ENCODE measurements around the gene DRC1.
A peak's percentile ranks its signal among the peaks of the same experiment; 100 is the strongest.
"Not testable (repeated sequence)": the region's sequence is repeated elsewhere in the genome, so short reads cannot be mapped to it uniquely, and the experiment has no call there.

The DRC1 gene

GRCh38 chr2:26401739-26402541, at the start of gene DRC1:
DRC1 (plus strand) TSS chr2:26401920; CDS start chr2:26401990, 70 bp downstream.
- peak; percentile 81 for DNase-seq (ENCODE audit: low read depth)
- peak within 1 kb of the TSS; percentile 67 for H3K4me3 ChIP-seq (ENCODE audit: low read depth, low read length)
- TF ChIP-seq, protein P1, sequence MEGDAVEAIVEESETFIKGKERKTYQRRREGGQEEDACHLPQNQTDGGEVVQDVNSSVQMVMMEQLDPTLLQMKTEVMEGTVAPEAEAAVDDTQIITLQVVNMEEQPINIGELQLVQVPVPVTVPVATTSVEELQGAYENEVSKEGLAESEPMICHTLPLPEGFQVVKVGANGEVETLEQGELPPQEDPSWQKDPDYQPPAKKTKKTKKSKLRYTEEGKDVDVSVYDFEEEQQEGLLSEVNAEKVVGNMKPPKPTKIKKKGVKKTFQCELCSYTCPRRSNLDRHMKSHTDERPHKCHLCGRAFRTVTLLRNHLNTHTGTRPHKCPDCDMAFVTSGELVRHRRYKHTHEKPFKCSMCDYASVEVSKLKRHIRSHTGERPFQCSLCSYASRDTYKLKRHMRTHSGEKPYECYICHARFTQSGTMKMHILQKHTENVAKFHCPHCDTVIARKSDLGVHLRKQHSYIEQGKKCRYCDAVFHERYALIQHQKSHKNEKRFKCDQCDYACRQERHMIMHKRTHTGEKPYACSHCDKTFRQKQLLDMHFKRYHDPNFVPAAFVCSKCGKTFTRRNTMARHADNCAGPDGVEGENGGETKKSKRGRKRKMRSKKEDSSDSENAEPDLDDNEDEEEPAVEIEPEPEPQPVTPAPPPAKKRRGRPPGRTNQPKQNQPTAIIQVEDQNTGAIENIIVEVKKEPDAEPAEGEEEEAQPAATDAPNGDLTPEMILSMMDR (conservative IDR thresholded peaks at IDR 0.05; ENCODE audit: low read depth, low read length), result peak; percentile 7

DNA sequence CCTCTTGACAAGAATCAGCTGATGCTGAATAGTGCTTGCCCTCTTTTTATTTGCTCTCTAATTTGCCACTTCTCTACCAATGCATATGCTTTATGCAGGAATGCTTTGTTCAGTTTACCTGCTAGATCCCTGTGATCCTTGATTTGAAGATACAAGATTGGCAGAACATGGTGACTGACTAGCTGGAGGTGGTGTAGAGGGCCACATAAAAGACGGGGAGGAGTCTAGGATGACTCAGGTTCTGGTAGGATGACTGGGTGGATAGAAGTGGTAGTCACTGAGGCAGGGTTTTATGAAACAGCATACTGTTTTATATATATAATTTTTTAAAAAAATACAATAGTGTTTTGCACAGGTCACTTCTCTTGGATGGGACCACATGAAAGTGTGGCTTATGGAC, 48.8 kb upstream of the DRC1 start:
- TF ChIP-seq, protein P1 (conservative IDR thresholded peaks at IDR 0.05; ENCODE audit: low read depth, low read length), result no peak
- DNase-seq (ENCODE audit: low read depth), result peak; percentile 40
- no peak overlapping the region for H3K4me3 ChIP-seq (ENCODE audit: low read depth, low read length)

- DNase-seq (ENCODE audit: low read depth); H3K4me3 ChIP-seq (ENCODE audit: low read depth, low read length): not testable (repeated sequence)
Observed at GRCh38 chr2:26354469-26354868, 47.3 kb upstream of the DRC1 start.

GRCh38 chr2:26355038-26355995, 46.4 kb upstream of the DRC1 start:
- DNase-seq (ENCODE audit: low read depth), result peak; percentile 96
- peak overlapping the region; percentile 15 for H3K4me3 ChIP-seq (ENCODE audit: low read depth, low read length)
- TF ChIP-seq, protein P1 (conservative IDR thresholded peaks at IDR 0.05; ENCODE audit: low read depth, low read length), result no peak

DNA sequence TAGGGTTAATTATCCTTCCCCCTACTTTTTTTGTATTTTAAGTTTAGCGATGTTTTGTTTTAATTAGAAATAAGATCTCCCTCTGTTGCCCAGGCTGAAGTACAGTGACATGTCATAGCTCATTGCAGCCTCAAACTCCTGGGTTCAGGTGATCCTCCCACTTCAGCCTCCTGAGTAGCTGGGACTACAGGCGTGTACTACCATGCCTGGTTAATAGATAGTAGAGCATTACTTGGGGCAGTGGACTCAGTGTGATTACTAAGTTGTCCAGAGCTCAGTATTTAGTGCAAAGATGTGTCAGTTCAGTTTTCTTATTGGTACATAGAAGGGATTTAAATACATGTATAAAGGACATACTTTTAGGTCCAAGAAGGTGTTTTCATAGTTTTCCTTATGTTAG, 45.6 kb upstream of the DRC1 start:
- DNase-seq (ENCODE audit: low read depth), result no peak
- TF ChIP-seq, protein P1 (conservative IDR thresholded peaks at IDR 0.05; ENCODE audit: low read depth, low read length), result no peak
- H3K4me3 ChIP-seq (ENCODE audit: low read depth, low read length), result no peak overlapping the region

DNA sequence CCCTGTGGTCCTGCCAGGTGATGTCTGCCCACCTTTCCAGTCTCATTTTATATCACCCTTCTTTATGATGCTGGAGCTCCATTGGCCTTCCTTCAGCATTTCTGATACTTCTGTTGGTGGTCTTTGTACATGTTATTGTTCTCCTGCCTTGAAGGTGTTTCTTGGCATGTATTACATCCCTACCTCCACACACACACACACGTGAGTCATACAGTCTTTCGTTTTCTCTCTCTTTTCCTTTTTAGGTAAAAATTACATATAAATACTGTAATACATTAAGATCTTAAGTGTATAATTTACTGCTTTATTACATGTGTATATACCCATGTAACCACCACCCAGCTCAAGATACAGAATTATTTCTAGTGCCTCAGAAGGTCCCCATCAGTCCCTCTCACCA, 44.9 kb upstream of the DRC1 start:
- DNase-seq (ENCODE audit: low read depth), result peak; percentile 19
- TF ChIP-seq, protein P1 (conservative IDR thresholded peaks at IDR 0.05; ENCODE audit: low read depth, low read length), result no peak
- no peak overlapping the region for H3K4me3 ChIP-seq (ENCODE audit: low read depth, low read length)

- TF ChIP-seq, protein P1 (conservative IDR thresholded peaks at IDR 0.05; ENCODE audit: low read depth, low read length), result no peak
- DNase-seq (ENCODE audit: low read depth), result no peak
- no peak overlapping the region for H3K4me3 ChIP-seq (ENCODE audit: low read depth, low read length)
Observed at GRCh38 chr2:26359886-26360473, 41.7 kb upstream of the DRC1 start.
